ENCODE measurements around the gene PCSK1.
"Not testable (repeated sequence)": the region's sequence is repeated elsewhere in the genome, so short reads cannot be mapped to it uniquely, and the experiment has no call there.

The PCSK1 gene

DNA sequence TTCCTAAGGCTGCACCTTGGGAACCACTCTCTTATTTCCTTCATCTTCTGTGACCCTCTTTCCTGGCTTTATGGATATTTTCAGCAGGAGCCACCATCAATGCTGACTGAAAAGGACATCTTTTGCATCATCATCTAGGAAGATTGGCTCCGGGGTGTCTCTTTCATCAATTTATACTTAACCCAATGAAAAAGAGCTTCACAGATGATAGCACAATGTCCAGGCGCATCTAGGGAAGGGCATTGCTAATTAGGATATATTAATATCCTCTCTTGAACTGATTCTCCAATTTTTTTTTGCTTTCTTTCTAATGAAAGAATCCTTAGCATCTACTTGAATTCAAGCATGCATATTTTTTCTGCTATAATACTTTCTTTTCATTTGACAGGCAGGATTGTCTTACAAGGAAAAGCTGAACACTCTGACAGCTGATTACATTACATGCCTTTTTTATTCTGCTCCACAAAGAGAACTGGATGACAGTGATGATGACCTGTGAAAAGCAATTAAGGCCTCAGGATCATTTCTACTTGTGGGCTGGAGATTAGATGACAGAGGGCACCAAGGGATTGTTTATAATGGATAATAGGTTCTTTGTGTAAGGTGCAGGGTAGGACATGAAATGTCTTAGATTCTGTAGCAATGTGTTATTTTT lies 60.2 kb downstream of the PCSK1 start:
- no peak for DNase-seq (ENCODE audit: low read depth in 2 of 2)
- TF ChIP-seq, protein P1, sequence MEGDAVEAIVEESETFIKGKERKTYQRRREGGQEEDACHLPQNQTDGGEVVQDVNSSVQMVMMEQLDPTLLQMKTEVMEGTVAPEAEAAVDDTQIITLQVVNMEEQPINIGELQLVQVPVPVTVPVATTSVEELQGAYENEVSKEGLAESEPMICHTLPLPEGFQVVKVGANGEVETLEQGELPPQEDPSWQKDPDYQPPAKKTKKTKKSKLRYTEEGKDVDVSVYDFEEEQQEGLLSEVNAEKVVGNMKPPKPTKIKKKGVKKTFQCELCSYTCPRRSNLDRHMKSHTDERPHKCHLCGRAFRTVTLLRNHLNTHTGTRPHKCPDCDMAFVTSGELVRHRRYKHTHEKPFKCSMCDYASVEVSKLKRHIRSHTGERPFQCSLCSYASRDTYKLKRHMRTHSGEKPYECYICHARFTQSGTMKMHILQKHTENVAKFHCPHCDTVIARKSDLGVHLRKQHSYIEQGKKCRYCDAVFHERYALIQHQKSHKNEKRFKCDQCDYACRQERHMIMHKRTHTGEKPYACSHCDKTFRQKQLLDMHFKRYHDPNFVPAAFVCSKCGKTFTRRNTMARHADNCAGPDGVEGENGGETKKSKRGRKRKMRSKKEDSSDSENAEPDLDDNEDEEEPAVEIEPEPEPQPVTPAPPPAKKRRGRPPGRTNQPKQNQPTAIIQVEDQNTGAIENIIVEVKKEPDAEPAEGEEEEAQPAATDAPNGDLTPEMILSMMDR (IDR thresholded peaks at IDR 0.05; ENCODE audit: low read depth, low read length), result no peak
- no peak overlapping the region for H3K4me3 ChIP-seq (replicated peaks in 1 of 2; ENCODE audit: low read depth in 2 of 2, low read length in 2 of 2)

DNA sequence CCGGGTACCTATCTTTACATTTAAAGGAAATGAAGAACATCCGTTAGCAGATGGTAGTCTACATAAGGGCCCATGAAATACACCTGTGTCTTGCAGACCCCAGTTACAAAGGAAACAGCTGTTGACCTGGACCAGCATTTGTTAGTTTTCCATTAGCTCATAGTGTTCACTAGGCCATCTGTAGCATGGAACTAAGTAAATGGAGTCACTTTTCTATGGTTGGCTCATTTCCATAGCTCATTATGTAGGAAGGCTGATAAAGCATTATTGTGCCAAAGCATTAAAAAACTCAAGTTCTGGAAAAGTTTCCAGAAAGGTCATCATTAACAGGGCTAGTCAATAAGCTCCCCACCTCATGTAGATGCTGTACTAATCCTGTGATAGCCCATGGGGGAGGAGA lies 62.1 kb downstream of the PCSK1 start:
- DNase-seq (ENCODE audit: low read depth in 2 of 2), result no peak
- H3K4me3 ChIP-seq (replicated peaks in 1 of 2; ENCODE audit: low read depth in 2 of 2, low read length in 2 of 2), result no peak overlapping the region
- TF ChIP-seq, protein P1 (IDR thresholded peaks at IDR 0.05; ENCODE audit: low read depth, low read length), result no peak

DNA sequence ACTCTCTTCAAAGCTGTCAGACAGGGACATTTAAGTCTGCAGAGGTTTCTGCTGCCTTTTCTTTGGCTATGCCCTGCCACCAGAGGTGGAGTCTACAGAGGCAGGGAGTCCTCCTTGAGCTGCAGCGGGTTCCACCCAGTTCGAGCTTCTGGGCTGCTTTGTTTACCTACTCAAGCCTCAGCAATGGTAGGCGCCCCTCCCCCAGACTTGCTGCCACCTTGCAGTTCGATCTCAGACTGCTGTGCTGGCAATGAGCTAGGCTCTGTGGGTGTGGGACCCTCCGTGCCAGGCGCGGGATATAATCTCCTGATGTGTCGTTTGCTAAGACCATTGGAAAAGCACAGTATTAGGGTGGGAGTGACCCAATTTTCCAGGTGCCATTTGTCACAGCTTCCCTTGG lies 65.7 kb downstream of the PCSK1 start:
- not testable (repeated sequence) for H3K4me3 ChIP-seq (replicated peaks in 1 of 2; ENCODE audit: low read depth in 2 of 2, low read length in 2 of 2); DNase-seq (ENCODE audit: low read depth in 2 of 2)

DNA sequence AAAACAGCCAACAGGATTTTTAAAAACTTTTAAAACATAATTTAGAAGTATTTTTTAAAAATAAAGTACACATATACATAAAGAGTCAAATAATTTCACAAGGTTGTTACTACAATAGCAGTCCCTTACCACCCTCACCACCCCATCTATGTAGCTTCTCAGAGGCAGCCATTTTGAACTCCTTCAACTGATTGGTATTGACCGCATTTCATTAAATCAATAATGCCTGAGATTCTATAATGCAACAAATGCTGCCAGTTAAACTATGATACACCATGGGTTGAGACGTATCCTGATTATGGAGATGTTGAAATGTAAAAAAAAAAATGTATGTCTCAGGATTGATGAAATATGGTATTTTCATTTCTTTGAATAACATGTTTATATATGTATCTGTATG lies 78.8 kb downstream of the PCSK1 start:
- DNase-seq (ENCODE audit: low read depth in 2 of 2), result no peak
- TF ChIP-seq, protein P1 (IDR thresholded peaks at IDR 0.05; ENCODE audit: low read depth, low read length), result no peak
- no peak overlapping the region for H3K4me3 ChIP-seq (replicated peaks in 1 of 2; ENCODE audit: low read depth in 2 of 2, low read length in 2 of 2)

DNA sequence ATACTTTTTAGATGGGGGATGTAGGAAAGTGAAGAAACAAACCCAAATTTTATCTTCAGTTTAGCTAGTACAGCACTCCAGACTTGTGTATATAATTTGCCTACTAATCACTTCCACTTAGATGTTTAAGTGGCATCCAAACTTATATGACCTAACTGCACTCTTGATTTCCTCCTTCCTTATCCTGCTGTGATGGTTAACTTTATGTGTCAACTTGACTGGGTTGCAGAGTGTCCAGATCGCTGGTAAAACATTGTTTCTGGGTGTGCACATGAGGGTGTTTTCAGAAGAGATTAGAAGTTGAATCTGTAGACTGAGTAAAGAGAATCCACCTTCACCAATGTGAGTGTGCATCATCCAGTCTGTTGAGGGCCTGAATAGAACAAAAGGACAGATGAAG lies 79.8 kb downstream of the PCSK1 start:
- no peak overlapping the region for H3K4me3 ChIP-seq (replicated peaks in 1 of 2; ENCODE audit: low read depth in 2 of 2, low read length in 2 of 2)
- no peak for DNase-seq (ENCODE audit: low read depth in 2 of 2)
- TF ChIP-seq, protein P1 (IDR thresholded peaks at IDR 0.05; ENCODE audit: low read depth, low read length), result no peak

DNA sequence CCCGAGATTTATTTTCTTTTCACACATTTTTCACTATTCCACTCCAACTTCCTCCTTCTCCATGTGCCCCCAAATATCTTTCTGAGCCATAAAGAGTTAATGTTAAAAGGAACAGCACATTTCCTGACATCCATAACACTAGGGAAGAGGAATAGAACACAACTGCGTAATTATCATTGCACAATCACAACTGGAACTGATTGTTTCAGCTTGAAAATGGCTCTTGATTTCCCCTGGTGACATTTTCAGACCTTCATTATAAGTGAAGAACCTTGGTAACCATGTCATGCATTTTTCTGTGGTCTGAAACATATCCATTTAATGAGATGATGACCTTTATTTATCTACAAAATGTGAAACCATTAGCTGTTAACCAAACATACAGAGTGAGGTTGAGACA lies 82.4 kb downstream of the PCSK1 start:
- peak; percentile 52 to 56 for DNase-seq (ENCODE audit: low read depth in 2 of 2)
- H3K4me3 ChIP-seq (replicated peaks in 1 of 2; ENCODE audit: low read depth in 2 of 2, low read length in 2 of 2), result no peak overlapping the region
- TF ChIP-seq, protein P1 (IDR thresholded peaks at IDR 0.05; ENCODE audit: low read depth, low read length), result no peak

DNA sequence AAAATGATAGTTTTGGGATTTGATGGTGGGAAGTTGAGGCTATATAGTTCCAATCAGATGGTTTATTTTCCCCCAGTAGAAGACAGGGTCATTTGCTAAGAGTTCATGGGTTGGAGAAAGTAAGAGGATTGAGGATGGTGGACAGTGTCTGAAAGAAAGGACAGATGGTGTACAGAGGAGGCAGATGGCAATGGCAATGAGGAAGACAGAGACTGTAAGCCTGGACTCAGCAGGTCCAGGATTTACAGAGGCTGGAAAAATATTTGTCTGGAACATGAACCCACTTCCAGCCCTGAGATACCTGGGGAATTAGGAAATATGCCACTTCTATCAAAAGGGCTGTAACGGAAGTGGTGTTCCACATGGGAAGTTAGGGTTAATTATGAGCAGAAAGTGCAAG lies 84.5 kb downstream of the PCSK1 start:
- TF ChIP-seq, protein P1 (IDR thresholded peaks at IDR 0.05; ENCODE audit: low read depth, low read length), result no peak
- no peak overlapping the region for H3K4me3 ChIP-seq (replicated peaks in 1 of 2; ENCODE audit: low read depth in 2 of 2, low read length in 2 of 2)
- no peak for DNase-seq (ENCODE audit: low read depth in 2 of 2)

Measured in cardiac fibroblast (primary cell).